ENCODE measurements around the gene TNFSF4.
A peak's percentile ranks its signal among the peaks of the same experiment; 100 is the strongest.

DNA sequence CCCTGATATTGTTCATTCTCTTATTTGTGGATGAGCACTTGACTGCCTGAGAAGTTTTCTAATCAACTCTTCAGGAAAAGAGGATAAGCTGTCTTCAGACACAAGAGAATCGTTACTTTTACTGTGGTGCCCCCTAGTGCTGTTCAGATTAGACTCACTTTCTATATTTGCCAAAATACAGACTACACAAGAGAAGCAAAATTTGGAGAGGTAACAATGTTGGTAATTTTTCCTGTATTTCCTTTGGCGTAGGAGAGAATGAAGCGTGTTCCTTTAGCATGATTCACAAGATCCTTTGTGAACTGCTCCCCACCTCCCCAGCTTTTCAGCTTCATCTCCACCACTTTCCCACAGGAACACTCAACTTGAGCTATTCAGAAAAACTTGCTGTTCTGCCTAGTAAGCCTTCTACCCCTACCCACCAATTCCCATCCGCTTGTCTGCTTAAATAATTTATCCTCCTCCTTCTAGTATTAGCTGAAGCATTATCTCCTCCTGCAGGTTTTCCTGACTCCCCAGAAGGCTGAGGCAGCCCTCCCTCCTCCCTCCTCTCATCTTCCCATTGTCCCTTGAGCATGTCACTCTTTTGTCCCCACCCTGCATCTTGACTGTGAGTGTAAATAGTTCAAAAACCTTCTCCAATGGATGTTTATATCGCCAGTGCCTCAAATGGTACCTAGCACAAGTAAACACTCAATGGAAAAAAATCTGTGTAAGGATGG lies 4.5 kb downstream of the TNFSF4 start:
- no peak for TF ChIP-seq POLR2A (IDR thresholded peaks at IDR 0.05)
- TF ChIP-seq, protein P1, sequence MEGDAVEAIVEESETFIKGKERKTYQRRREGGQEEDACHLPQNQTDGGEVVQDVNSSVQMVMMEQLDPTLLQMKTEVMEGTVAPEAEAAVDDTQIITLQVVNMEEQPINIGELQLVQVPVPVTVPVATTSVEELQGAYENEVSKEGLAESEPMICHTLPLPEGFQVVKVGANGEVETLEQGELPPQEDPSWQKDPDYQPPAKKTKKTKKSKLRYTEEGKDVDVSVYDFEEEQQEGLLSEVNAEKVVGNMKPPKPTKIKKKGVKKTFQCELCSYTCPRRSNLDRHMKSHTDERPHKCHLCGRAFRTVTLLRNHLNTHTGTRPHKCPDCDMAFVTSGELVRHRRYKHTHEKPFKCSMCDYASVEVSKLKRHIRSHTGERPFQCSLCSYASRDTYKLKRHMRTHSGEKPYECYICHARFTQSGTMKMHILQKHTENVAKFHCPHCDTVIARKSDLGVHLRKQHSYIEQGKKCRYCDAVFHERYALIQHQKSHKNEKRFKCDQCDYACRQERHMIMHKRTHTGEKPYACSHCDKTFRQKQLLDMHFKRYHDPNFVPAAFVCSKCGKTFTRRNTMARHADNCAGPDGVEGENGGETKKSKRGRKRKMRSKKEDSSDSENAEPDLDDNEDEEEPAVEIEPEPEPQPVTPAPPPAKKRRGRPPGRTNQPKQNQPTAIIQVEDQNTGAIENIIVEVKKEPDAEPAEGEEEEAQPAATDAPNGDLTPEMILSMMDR (IDR thresholded peaks at IDR 0.05) = peak; percentile 44 to 83 (median 72)
